ENCODE data around the gene ICAM2. TPM values are rescaled to one million over a fixed set of nuclear protein-coding genes. Genes with fewer than 3 reads are reported as not detected.
"Not testable (repeated sequence)": the region's sequence is repeated elsewhere in the genome, so short reads cannot be mapped to it uniquely, and the experiment has no call there.

The ICAM2 gene
- polyA plus RNA-seq, 3 donors, result 29.8 to 33.4 (median 31.2) TPM

DNA sequence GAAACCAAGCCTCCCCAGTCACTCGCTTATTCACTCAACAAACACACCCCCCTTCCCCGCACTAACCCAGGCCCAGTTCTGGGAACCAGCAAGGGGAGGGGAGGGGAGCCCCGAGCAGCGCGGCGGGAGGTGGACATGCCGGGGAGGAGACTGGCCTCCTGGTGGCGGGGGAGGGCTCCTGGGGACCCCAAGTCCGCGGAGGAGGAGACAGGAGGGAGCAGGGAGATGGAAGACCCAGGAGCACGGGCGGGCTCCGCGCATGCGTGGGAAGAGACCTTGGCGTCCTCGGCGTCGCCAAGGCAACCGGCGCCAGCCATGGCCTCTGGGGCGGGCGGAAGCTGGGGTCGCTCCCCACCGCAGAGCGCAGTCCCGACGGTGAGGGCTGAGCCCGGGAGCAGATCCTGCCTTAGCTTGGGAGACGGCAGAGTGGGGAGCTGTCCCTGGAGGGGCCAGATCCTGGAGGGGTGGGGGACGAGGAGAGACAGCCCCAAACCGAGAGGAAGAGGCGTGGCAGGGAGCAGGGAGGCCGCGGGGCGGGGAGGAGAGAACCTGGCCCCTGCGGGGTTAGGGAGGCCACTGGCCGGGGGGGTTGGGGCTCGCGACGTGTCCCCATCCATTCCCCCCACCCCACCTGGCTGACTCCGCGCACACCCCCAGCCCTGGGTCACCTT, 22.2 kb downstream of the ICAM2 start, which contains the start of gene PRR29:
Gene PRR29 (plus strand): TSS at position 302 of the 671 bp plus-strand sequence. CDS start 14 bp downstream, at position 316.
- DNase-seq (ENCODE audit: low read depth in 3 of 3, low spot score in 2 of 3), result peak; percentile 63 to 68 (median 63)

DNA sequence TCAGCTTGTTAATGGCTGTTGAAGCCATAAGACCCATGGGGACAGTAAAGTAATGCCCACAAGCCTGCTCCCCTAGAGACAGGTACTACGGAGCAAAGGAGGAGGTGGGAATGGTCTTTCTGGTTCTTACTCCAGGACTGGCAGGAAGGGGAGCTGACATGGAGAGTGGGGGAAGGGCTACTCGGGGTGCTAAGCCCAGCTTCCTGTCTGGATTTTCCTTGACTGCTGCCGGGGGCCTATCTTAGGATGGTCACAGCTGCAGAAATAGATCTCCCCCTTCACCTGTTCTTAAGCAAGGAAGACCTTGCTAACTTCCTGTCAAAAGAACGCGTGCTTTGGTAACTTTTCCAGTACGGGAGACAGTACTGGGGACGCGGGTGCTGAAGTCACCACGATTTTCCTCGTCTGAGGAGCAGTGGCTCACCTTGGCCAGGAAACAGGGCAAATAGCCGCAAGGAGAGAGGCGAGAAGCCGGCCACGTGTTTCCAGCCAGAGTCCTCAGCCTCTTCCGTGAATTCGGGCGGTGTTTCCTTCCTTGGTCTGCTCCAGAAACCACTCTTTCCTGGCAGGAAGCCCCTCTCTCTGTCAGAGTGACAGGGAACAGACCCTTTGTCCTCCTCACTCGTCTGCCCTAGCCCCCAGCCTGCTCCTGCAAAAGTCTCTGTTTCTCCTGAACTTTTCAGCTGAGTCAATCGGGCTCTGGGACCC, 22.9 kb downstream of the ICAM2 start:
- no peak for DNase-seq (ENCODE audit: low read depth in 3 of 3, low spot score in 2 of 3)

DNA sequence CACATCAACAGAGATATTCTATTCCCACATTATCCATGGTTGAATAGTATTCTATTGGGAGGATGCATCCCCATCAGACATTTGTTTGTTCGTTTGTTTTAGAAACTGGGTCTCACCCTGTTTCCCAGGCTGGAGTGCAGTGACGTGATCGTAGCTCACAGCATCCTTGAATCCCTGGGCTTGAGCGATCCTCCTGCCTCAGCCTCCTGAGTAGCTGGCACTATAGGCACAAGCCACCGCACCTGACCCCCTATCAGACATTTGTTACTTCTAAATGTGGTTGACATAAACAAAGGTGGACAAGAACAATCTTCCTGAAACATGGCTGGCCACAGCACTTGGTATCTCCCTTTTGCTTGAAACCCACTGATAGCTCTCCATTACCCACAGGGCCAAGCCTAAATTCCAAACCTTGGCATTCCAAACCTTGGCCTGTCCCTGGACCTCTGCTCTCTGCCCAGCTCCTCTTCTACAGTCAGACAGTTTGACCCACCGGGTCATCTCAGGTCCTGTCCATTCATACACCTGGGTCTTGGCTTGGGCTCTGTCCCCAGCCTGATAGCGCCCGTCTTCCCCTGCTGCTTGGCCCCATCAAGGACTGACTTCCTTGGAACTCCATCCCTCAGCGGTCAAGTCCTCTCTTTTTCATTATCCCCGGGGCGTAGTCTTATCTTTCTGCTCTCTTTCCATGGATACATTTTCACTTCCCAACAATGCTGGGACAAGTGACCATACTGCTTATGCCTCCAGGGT, 23.8 kb downstream of the ICAM2 start:
- no peak for DNase-seq (ENCODE audit: low read depth in 3 of 3, low spot score in 2 of 3)

DNA sequence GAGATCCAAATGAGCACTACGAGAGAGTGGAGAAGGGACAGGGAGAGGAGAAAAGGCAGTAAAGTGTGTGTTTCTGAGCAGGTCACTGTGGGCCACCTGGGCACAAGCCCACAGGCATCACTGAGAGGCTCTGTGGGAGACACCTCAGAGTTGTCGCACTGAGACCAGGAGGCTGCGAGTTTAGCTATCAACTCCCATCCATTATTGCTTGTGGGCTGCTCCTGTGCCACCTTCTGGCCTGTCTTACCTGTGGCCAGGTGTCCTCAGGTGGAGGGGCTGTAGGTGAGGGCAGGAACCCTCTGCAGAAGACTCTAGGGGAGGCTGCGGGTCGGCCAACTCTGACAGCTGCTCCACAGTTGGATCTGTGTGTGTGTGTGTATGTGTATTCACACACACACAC, 24.8 kb downstream of the ICAM2 start:
- DNase-seq (ENCODE audit: low read depth in 3 of 3, low spot score in 2 of 3), result no peak

DNA sequence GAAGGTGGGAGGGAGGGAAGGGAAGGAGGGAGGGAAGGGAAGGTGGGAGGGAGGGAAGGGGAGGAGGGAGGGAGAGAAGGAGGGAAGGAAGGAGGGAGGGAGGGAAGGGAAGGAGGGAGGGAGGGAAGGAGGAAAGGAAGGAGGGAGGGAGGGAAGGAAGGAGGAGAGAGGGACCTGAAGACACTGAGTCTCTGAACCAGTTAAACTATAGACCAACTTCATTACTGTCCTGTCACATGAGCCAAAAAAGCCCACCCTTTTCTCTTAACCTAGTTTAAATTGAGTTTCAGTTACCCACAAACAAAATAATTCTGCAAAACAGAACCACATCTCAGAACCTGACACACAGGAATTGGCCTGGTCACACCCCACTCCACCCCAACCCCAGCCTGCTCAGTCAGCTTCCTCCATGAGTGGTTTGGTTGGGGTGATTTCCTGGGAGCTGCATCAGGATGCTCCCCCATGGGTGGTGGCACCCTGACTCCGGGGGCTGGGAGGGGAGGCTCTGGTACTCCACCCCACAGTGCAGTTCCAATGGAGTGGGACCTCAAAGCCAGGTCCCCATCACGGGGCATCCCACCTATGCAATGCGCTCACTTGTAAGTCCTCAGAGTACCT, 27.0 kb downstream of the ICAM2 start:
- no peak for DNase-seq (ENCODE audit: low read depth in 3 of 3, low spot score in 2 of 3)

DNA sequence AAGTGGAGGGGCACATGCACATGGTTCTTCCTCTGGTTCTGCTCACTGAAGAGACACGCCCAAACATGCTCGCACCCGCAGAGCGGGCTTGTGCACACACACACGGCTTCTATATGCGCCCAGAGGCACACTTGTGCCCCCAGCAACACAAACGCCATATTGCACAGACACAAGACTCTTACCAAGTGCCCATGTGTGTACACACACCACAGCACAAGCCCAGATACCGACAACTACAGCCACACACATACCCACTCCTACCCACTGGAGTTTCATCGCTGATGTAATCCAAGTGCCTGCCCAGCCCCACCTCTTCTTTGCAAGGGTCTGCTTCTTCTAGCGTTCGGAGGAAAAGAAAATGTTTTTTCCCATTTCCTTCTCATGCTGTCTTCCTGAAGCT, 28.8 kb downstream of the ICAM2 start:
- DNase-seq (ENCODE audit: low read depth in 3 of 3, low spot score in 2 of 3), result no peak

DNA sequence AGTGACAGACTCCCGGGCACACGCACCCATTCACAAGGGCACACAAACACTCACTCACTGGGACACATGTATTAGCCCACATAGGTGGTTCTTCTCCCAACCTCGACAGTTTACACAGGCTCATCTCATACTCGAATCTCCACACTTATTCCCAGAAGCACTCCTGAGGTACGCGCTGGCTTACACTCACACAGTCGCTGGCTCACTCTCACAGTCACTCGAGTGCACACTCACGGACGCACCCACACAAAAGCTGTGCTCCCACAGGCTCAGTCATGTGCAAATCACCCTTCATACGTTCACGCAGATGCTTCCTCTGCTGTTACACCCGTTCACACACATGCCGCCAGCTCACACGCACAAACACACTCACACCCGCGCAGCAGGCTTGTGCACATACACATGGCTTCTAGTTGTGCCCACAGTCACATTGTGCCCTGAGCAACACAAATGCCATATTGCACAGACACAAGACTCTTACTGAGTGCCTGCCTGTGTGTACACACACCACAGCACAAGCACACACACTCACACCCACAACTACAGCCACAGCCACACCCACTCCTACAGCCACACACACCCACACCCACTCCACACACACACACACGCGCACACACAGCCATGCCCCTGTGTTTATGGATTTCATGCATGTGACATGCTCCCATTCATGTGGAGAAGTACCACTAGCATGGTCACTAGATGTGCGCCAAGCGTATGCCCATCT, 30.6 kb downstream of the ICAM2 start:
- no peak for DNase-seq (ENCODE audit: low read depth in 3 of 3, low spot score in 2 of 3)

DNA sequence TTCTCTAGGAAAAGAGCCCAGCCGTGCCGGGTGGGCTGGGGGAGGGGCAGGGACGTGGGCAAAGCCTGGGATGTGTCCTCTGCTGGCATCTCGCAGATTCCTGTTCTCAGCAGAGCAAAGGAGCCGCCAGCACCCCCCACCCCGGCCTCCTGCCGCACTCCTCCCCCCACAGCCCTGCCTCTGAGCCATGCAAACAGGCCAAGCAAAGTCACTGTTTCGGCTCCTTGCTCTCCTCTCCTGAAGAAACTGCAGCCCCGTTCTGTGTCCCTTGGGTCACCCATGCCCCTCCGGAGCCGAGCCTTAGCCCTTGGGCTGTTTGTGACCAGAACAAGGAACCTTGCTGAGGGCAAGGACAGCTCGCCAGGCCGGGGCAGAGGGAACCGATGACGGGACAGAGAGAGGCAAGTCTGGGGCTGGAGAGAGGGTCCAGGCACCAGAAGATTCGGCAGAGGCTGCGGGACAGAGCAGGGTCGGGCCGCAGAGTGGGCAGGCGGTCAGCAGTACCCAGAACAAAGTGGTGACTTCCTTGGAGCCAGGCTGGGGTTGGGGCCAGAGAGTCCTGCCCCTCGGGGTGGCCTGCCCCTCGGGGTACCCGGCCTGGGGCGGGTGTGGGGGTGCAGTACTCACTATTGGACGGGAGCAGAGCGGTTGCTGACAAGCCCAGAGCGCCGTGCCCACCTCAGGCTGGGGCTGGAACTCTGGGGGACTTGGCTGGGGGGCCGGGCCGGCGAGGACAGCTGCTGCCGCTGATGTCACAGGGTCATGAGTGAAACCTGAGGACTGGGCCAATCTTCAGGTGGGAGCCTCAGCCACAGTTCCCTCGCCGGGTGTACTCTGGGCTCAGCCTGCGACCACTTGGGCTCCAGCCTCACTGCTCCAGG, 31.5 kb downstream of the ICAM2 start:
- no peak for DNase-seq (ENCODE audit: low read depth in 3 of 3, low spot score in 2 of 3)

DNA sequence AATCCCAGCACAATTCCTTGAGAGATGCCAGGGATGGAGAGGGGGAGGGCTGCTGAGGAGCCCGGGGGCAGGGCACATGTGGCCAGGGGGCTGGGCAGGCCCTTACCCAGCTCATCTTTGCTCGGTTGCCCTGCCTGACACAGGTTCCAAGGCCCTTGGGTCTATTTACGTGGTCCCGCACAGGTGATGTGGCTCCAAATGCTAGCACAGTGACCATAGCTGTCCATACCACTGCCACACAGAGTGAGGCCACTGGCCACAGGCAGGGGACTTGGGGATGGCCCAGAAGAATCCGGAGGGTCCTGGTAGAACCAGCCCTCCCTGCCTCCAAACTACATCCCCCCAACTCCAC, 32.3 kb downstream of the ICAM2 start:
- DNase-seq (ENCODE audit: low read depth in 3 of 3, low spot score in 2 of 3), result no peak

DNA sequence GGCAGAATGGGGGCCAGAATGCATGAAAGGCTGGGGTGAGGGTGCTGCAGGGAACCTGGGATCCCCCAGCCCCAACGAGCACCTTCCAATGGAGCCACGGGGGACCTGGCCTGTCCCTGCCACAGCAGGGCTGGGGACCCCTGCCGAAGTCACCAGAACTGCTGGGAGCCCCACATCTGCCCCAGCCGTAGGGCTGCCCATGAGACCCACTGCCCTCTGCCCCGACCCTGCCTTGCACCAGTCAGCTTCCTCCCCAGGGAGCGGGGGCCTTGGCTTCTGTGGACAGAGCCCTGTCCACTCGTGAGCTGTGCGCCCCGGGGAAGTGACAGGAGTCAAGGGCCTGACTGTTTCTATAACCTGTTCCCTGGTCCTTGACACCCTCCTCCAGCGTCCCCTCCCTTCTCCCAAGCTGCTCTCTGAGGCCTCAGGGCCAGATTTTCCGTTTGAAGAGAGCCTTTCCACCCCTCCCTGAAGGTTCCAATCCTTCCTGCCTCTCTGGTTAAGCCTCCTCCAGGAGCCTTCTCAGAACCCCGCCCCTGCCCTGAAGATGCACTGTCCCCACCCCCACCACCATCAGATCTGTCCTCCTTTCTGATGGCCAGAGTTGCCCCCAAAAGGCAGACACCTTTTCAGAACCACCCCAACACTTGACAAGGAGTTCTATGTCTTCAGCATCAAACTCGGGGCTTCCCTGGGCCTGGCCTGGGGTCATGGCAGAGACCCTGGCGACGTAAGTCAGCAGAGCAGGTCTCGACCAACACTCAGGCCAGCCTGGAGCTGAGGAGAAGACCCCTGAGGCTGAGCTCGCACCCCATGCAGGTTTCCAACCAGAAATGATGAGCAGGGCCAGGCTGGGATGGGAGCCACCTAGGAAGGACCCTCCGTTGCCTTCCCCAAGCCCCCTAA, 33.0 kb downstream of the ICAM2 start:
- DNase-seq (ENCODE audit: low read depth in 3 of 3, low spot score in 2 of 3), result no peak

DNA sequence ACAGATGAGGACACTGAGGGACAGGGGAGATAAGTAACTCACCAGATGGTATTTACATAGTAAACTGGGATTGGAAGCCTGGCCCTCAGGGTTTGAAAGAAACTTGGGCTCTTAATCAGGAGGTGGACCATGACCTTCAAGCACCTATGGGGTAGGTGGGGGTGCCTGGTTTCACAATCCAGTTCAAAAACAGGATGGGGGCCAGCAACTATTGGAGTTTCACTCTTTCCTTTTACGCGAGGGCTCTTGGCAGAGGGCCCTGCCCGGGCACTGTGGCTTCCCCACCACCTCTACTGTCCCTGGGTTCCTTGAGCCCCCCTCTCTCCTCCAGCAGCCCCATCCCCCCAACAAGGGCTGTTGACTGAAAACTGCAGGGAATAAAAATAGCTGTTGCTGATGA, 33.6 kb downstream of the ICAM2 start:
- DNase-seq (ENCODE audit: low read depth in 3 of 3, low spot score in 2 of 3), result no peak

DNA sequence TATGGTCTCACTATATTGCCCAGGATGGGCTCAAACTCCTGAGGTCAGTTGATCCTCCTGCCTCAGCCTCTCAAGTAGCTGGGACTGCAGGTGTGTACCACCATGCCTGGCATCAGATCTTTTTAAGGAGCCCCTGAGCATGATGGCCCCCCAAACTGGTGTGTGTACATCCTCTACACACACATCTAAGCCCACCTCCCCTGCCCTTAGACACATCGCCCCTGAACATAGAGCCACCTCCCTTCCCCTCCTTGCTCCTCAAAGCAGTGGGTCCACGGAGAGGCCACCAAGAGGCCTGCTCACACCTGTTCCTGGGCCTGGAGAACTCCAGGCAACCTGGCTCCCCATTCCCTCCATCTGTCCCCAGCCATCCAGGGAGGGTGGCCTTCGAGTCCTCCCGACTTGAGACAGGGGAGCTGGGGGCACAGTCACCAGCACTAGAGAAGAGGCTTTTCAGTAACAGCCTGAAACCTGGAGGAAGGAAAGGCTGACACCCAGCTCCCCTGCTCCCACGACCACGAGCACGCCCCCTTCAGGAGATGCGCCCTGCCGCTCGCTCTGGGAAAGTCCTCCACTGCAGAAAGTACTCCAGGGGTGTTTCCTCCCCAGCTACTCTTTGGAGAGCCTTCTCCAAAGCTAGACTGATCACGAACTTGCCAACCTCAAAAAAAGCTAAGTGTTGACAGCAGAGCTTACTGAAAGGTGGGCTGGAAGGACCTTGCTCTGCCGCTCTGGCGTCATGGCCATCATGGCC, 34.9 kb downstream of the ICAM2 start:
- DNase-seq (ENCODE audit: low read depth in 3 of 3, low spot score in 2 of 3), result no peak

DNA sequence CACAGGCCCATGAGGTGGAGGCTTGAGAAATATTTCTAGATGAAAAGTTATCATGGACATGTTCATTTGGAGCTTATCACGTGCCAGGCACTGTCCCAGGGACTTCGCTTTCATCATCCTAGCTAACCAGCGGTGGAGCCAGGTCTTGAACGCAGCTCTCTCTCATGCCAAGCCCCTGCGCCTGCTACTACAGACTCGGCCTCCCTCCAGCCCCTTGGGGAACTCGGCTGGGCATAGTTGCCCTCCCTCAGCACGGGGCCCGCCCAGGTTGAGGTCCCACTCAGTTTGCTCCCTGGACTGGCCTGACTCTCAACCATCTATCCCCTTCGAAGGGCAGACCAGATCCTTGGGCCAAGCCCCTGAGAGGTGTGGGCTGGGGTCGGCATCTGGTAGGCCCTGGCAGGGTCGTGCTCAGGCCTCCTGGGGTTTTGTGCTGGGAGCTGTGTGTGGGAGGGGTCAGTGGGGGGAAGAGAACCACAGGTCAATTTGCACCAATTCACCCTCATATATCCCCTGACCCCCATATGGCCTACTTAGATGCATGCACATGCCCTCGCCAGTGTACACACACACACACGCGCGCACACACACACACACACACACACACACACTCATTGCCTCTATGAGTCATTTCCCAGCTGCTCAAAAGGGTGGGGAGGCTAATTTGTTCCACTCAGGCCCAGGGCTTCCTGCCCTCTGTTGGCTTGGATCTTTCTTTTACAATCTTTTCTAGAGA, 35.6 kb downstream of the ICAM2 start:
- no peak for DNase-seq (ENCODE audit: low read depth in 3 of 3, low spot score in 2 of 3)

DNA sequence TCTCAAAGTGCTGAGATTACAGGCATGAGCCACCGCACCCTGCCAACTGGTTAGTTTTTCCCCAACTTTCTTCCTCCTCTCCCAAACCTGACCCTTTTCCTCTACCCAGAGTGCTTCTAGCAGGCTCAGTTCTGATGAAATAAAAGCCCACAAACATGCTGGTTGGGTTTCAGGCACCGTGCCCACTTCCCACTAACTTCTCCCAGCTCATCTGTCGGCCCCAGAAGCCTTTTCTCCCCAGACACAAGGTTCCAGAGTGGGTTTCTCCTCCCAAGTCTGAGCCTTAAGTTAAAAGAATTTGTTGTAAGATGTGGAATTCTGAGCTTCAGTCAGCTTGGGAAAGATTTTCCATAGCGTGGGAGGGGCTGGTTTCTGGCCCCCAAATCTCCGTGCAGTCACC, 36.2 kb downstream of the ICAM2 start:
- DNase-seq (ENCODE audit: low read depth in 3 of 3, low spot score in 2 of 3), result no peak

DNA sequence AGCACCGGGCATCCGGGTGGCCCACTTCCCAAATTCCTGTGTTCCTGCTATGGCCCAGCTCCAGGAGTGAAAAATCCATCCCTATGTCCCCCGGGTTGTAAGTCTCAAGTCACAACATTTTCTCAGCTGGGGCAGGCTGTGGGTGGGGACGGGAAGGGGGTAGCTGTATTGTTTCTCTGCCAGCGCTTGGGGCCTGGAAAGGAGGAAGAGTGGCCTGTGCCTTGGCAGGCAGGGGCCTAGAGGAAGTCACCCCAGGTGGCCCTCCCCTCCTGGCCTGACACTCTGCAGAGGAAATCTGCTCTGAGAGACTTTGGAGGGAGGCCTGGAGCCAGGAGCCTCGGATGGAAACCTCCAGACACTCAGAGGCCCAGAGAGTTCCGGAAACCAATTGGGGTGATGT, 37.1 kb downstream of the ICAM2 start:
- DNase-seq (ENCODE audit: low read depth in 3 of 3, low spot score in 2 of 3), result no peak

DNA sequence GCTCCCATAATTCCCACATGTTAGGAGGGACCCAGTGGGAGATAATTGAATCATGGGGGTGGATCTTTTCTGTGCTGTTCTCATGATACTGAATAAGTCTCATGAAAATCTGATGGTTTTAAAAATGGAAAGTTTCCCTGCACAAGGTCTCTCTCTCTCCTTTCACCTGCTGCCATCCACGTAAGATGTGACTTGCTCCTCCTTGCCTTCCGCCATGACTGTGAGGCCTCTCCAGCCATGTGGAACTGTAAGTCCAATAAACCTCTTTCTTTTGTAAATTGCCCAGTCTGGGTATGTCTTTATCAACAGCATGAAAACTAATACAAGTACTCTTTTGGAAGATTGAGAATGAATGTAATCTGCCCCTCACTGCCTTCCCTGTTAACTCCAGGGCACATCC, 37.8 kb downstream of the ICAM2 start:
- not testable (repeated sequence) for DNase-seq (ENCODE audit: low read depth in 3 of 3, low spot score in 2 of 3)
